ENCODE data around the gene ETHE1.

DNA sequence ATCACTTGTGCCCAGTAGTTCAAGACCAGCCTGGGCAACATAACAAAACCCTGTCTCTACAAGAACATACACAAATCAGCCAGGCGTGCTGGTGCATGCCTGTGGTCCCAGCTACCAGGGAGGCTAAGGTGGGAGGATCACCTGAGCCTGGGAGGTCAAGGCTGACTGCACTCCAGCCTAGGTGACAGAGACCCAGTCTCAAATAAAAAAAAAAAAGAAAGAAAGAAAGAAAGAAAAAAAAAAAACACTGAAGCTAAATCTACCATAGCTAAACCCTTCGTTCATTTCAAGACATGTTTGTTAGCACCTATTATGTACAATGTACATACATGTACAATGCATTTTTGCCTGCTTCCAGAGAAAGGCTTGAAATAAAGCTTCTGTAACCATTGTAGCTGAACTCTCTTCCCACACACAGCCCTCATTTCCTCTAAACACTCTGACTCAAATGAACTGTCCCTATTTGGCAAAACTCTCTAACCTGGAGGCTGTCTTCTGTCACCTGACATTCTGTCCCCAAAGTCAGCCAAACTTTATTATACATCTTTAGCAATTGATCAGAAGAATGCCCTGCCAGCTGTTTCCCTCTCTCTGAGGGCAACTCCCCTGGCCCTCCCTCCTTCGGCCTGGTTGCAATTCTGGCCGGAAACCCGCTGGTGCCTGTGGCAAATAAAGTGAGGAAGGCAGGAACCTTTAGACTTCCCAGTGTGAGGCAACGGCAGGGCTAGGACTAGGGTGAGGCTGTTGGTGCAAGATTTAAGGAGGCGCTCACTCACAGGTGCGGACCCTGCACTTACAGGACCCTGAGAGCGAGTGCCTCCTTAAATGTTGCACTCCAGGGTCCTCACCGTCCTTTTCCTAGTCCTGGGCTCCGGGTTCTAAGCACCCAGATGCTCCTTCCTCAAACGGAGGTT lies 1.8 kb downstream of the ETHE1 start:
- TF ChIP-seq, protein P1, sequence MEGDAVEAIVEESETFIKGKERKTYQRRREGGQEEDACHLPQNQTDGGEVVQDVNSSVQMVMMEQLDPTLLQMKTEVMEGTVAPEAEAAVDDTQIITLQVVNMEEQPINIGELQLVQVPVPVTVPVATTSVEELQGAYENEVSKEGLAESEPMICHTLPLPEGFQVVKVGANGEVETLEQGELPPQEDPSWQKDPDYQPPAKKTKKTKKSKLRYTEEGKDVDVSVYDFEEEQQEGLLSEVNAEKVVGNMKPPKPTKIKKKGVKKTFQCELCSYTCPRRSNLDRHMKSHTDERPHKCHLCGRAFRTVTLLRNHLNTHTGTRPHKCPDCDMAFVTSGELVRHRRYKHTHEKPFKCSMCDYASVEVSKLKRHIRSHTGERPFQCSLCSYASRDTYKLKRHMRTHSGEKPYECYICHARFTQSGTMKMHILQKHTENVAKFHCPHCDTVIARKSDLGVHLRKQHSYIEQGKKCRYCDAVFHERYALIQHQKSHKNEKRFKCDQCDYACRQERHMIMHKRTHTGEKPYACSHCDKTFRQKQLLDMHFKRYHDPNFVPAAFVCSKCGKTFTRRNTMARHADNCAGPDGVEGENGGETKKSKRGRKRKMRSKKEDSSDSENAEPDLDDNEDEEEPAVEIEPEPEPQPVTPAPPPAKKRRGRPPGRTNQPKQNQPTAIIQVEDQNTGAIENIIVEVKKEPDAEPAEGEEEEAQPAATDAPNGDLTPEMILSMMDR (conservative IDR thresholded peaks at IDR 0.05; ENCODE audit: low read depth, low read length): no peak
- no peak for TF ChIP-seq EZH2 (IDR thresholded peaks at IDR 0.05; ENCODE audit: borderline replicate concordance, low read depth, low read length, poor library complexity, severe bottlenecking)
